ENCODE measurements around the gene CCDC12.

The CCDC12 gene

GRCh38 chr3:46998852-46999515 is 22.4 kb upstream of the CCDC12 start:
- no peaks in the 10 kb centered on the region for H3K27me3 ChIP-seq (ENCODE audit: insufficient read depth, poor library complexity, severe bottlenecking)
- no peak overlapping the region for H3K27ac ChIP-seq (replicated peaks)
- H3K4me3 ChIP-seq (replicated peaks; ENCODE audit: insufficient read depth, low read length): no peak overlapping the region
- DNase-seq (ENCODE audit: low read depth in 1 of 2, low spot score in 1 of 2): no peak
- TF ChIP-seq SPI1 (IDR thresholded peaks at IDR 0.05; ENCODE audit: borderline replicate concordance, low read depth) (no peak), CTCF (IDR thresholded peaks at IDR 0.05; ENCODE audit: insufficient read depth, low read length) (no peak), GABPA (IDR thresholded peaks at IDR 0.05; ENCODE audit: low read depth) (no peak), POLR2AphosphoS5 (IDR thresholded peaks at IDR 0.05; ENCODE audit: low read depth) (no peak), REST (IDR thresholded peaks at IDR 0.05; ENCODE audit: insufficient replicate concordance, low read depth) (no peak)

GRCh38 chr3:46998121-46998851 is 21.7 kb upstream of the CCDC12 start:
- DNase-seq (ENCODE audit: low read depth in 1 of 2, low spot score in 1 of 2): peak in 1 of 2 experiments; percentile 60
- no peaks in the 10 kb centered on the region for H3K27me3 ChIP-seq (ENCODE audit: insufficient read depth, poor library complexity, severe bottlenecking)
- no peak overlapping the region for H3K4me3 ChIP-seq (replicated peaks; ENCODE audit: insufficient read depth, low read length)
- H3K27ac ChIP-seq (replicated peaks): no peak overlapping the region
- TF ChIP-seq CTCF (IDR thresholded peaks at IDR 0.05; ENCODE audit: insufficient read depth, low read length) (peak; percentile 76), SPI1 (IDR thresholded peaks at IDR 0.05; ENCODE audit: borderline replicate concordance, low read depth) (no peak)

- TF ChIP-seq CTCF (IDR thresholded peaks at IDR 0.05; ENCODE audit: insufficient read depth, low read length): no peak
- no peak for TF ChIP-seq SPI1 (IDR thresholded peaks at IDR 0.05; ENCODE audit: borderline replicate concordance, low read depth)
- no peak for TF ChIP-seq POLR2AphosphoS5 (IDR thresholded peaks at IDR 0.05; ENCODE audit: low read depth)
- TF ChIP-seq GABPA (IDR thresholded peaks at IDR 0.05; ENCODE audit: low read depth): no peak
- no peak for TF ChIP-seq REST (IDR thresholded peaks at IDR 0.05; ENCODE audit: insufficient replicate concordance, low read depth)
- Histone ChIP-seq H3K4me3 (replicated peaks; ENCODE audit: insufficient read depth, low read length) (no peak overlapping the region), H3K27ac (replicated peaks) (no peak overlapping the region), H3K27me3 (ENCODE audit: insufficient read depth, poor library complexity, severe bottlenecking) (no peaks in the 10 kb centered on the region)
- no peak for DNase-seq (ENCODE audit: low read depth in 1 of 2, low spot score in 1 of 2)
Observed at GRCh38 chr3:46997453-46998091, 21.0 kb upstream of the CCDC12 start.

Measured in HL-60 (cell line).